Measurements from ENCODE around the gene UCK2. TPM values are rescaled to one million over a fixed set of nuclear protein-coding genes. Genes with fewer than 3 reads are reported as not detected.

The UCK2 gene
- total and polyA plus RNA-seq, 10 of the 15 experiments (the other 5 are each of a cell fraction or from before 2014, with no cell fraction given): 55.3 to 106 (median 84.9) TPM

- peaks cover 77% of the 10 kb centered on the region for H3K79me2 ChIP-seq (ENCODE audit: control insufficient read depth, insufficient read depth, low read length)
- intact Hi-C loops (cut with micrococcal nuclease; ENCODE audit: unreplicated experiment) (no loop called here), in situ Hi-C loops (cut with MboI) (no loop called here)
- no peaks in the 10 kb centered on the region for H4K20me1 ChIP-seq (ENCODE audit: control insufficient read depth, insufficient read depth)
- no TSS peak for BruUV-seq (replicated peaks)
- no peak overlapping the region for H3K4me3 ChIP-seq
- no peaks in the 10 kb centered on the region for H3K27me3 ChIP-seq (replicated peaks in 1 of 2; ENCODE audit: control insufficient read depth in 2 of 2, insufficient read depth in 2 of 2, low read length in 1 of 2)
- WGBS (ENCODE audit: insufficient coverage, insufficient replicate concordance, low lambda C conversion rate, missing lambda C conversion rate): 66% methylated on average over 5 of the region's 5 CpGs
- ChIA-PET SMC1A (ENCODE audit: uncharacterized antibody, unreplicated experiment) (interaction anchor here (0.6 to 2.8 kb wide), 11 partner anchors 9 to 139 kb away, joined by 3 to 16 read pairs (median 4); no protein-coding TSS in a partner anchor), RAD21 (ENCODE audit: unreplicated experiment) (interaction anchor here (1.1 to 3.0 kb wide), 7 partner anchors 9 to 176 kb away, joined by 3 to 10 read pairs (median 4); no protein-coding TSS in a partner anchor), POLR2A (interaction anchor here (1.8 kb wide), 1 partner anchor 12 kb away, joined by 7 read pairs; no protein-coding TSS in a partner anchor), CTCF (interaction anchor here (0.6 to 1.8 kb wide), 9 partner anchors 9 to 1135 kb away, joined by 3 to 7 read pairs (median 3); partner anchors contain the start of gene UCK2)
- FAIRE-seq: no peak
- H2AFZ ChIP-seq (ENCODE audit: control insufficient read depth, low read depth, low read length): no peak overlapping the region
- H3K9me3 ChIP-seq (replicated peaks; ENCODE audit: control insufficient read depth, insufficient read depth, low read length): no peaks in the 10 kb centered on the region
- no peak for DNase-seq (ENCODE audit: low read depth, low spot score)
- TF ChIP-seq STAT3 (IDR thresholded peaks at IDR 0.05; ENCODE audit: low read depth, low read length) (no peak), PBX3 (IDR thresholded peaks at IDR 0.05; ENCODE audit: insufficient replicate concordance, low read depth, low read length) (no peak), MYC (IDR thresholded peaks at IDR 0.05; ENCODE audit: insufficient read depth, insufficient read length, insufficient replicate concordance, low read length, severe bottlenecking) (no peak), IKZF2 (IDR thresholded peaks at IDR 0.05) (no peak), MEF2A (IDR thresholded peaks at IDR 0.05; ENCODE audit: insufficient read depth, low read depth, low read length) (no peak), PAX8 (IDR thresholded peaks at IDR 0.05) (no peak), CREM (IDR thresholded peaks at IDR 0.05; ENCODE audit: low read depth) (no peak), BHLHE40 (IDR thresholded peaks at IDR 0.05; ENCODE audit: borderline replicate concordance in 1 of 2, low read depth in 2 of 2, low read length in 1 of 2) (no peak)
- TF ChIP-seq, protein P1, sequence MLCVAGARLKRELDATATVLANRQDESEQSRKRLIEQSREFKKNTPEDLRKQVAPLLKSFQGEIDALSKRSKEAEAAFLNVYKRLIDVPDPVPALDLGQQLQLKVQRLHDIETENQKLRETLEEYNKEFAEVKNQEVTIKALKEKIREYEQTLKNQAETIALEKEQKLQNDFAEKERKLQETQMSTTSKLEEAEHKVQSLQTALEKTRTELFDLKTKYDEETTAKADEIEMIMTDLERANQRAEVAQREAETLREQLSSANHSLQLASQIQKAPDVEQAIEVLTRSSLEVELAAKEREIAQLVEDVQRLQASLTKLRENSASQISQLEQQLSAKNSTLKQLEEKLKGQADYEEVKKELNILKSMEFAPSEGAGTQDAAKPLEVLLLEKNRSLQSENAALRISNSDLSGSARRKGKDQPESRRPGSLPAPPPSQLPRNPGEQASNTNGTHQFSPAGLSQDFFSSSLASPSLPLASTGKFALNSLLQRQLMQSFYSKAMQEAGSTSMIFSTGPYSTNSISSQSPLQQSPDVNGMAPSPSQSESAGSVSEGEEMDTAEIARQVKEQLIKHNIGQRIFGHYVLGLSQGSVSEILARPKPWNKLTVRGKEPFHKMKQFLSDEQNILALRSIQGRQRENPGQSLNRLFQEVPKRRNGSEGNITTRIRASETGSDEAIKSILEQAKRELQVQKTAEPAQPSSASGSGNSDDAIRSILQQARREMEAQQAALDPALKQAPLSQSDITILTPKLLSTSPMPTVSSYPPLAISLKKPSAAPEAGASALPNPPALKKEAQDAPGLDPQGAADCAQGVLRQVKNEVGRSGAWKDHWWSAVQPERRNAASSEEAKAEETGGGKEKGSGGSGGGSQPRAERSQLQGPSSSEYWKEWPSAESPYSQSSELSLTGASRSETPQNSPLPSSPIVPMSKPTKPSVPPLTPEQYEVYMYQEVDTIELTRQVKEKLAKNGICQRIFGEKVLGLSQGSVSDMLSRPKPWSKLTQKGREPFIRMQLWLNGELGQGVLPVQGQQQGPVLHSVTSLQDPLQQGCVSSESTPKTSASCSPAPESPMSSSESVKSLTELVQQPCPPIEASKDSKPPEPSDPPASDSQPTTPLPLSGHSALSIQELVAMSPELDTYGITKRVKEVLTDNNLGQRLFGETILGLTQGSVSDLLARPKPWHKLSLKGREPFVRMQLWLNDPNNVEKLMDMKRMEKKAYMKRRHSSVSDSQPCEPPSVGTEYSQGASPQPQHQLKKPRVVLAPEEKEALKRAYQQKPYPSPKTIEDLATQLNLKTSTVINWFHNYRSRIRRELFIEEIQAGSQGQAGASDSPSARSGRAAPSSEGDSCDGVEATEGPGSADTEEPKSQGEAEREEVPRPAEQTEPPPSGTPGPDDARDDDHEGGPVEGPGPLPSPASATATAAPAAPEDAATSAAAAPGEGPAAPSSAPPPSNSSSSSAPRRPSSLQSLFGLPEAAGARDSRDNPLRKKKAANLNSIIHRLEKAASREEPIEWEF (IDR thresholded peaks at IDR 0.05; ENCODE audit: insufficient replicate concordance, low read depth, low read length): no peak
- peaks cover 4 to 5% of the 10 kb centered on the region in 2 experiments; a peak in 3 of 4 replicates for H3K36me3 ChIP-seq (ENCODE audit: control insufficient read depth in 2 of 2, insufficient read depth in 2 of 2, low read length in 1 of 2)
- ATAC-seq: peak; percentile 55
- H3K4me1 ChIP-seq (ENCODE audit: control insufficient read depth, insufficient read depth, low read length): peaks cover 22% of the 10 kb centered on the region
- peak overlapping the region; percentile 27 for H3K27ac ChIP-seq (ENCODE audit: control insufficient read depth, insufficient read depth)
- peak overlapping the region; percentile 28; the same call in 1 of the 2 replicates for H3K9ac ChIP-seq (ENCODE audit: control insufficient read depth, insufficient read depth, low read length)
- peak overlapping the region; percentile 53 for H3K4me2 ChIP-seq (ENCODE audit: control insufficient read depth, insufficient read depth)
These were observed 35.0 kb downstream of the UCK2 start for GRCh38 chr1:165862448-165862847.
